Upper lobe of left lung (tissue), 4 donors: ENCODE measurements around the gene KASH5.

Source experiments
- POLR2A ChIP-seq, 4 donors: fragments of 450-650 bp; IDR thresholded peaks; one replicate each; pipeline ENCODE4 v1.5.1; 2016 to 2017; ENCODE audit warnings: antibody characterized with exemption in 4 of 4, mild to moderate bottlenecking in 2 of 4
- TF ChIP-seq, protein P1 (sequence below), 6 experiments: fragments of 450-650 bp in 4 of 6; fragments of 200-600 bp in 2 of 6; sonication (generic) in 2 of 6; IDR thresholded peaks; one replicate each; pipeline ENCODE4 v1.5.1; 2016 to 2019; ENCODE audit warnings: antibody characterized with exemption in 6 of 6

DNA sequence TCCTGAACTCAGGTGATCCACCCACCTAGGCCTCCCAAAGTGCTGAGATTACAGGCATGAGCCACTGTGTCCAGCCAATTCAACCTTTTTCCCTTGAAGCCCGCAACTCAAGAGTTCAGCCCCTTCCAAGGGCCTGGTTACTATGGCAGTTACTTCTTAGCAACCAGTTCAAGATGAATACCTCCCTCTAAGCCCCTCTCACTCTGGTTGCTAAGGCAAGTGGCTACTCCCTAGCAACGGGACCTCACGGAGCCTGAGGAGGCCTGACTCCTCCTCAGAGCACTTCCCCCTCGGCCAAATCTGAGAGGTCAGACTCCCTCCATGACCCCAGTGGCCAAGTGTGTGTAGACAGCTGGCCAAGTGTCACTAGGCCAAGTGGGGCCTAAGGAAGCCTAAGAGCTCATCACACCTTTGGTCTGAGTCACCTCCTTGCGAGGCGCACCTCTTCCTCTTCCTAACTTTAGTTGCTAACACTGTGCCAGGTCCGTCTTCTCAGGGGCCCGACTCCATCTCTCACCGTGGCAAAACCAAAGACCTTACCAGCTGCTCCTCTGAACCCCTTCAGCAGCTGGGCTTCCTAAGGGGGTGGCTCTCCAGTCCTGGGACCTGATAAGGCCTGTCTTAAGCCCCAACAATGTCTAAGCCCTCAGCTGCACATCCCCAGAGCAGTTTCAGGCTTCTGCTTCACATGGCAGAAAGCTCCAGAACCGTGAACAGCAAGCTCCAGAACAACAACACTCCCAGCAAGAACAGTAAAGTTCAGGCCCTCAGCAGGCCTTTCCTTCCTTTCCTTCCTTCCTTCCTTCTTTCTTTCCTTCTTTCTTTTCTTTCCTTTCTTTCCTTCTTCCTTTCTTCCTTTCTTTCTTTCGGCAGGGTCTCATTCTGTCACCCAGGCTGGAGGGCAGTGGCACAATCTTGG is 43.3 kb upstream of the KASH5 start:
- TF ChIP-seq, protein P1, sequence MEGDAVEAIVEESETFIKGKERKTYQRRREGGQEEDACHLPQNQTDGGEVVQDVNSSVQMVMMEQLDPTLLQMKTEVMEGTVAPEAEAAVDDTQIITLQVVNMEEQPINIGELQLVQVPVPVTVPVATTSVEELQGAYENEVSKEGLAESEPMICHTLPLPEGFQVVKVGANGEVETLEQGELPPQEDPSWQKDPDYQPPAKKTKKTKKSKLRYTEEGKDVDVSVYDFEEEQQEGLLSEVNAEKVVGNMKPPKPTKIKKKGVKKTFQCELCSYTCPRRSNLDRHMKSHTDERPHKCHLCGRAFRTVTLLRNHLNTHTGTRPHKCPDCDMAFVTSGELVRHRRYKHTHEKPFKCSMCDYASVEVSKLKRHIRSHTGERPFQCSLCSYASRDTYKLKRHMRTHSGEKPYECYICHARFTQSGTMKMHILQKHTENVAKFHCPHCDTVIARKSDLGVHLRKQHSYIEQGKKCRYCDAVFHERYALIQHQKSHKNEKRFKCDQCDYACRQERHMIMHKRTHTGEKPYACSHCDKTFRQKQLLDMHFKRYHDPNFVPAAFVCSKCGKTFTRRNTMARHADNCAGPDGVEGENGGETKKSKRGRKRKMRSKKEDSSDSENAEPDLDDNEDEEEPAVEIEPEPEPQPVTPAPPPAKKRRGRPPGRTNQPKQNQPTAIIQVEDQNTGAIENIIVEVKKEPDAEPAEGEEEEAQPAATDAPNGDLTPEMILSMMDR (IDR thresholded peaks at IDR 0.05) = no peak
- no peak for TF ChIP-seq POLR2A (IDR thresholded peaks at IDR 0.05)
